ENCODE results near the gene RNF207. TPM values are rescaled to one million over a fixed set of nuclear protein-coding genes. Genes with fewer than 3 reads are reported as not detected.

RNF207 gene
- total RNA-seq, 1 donor from 2014 or later = 20.1 TPM

DNA sequence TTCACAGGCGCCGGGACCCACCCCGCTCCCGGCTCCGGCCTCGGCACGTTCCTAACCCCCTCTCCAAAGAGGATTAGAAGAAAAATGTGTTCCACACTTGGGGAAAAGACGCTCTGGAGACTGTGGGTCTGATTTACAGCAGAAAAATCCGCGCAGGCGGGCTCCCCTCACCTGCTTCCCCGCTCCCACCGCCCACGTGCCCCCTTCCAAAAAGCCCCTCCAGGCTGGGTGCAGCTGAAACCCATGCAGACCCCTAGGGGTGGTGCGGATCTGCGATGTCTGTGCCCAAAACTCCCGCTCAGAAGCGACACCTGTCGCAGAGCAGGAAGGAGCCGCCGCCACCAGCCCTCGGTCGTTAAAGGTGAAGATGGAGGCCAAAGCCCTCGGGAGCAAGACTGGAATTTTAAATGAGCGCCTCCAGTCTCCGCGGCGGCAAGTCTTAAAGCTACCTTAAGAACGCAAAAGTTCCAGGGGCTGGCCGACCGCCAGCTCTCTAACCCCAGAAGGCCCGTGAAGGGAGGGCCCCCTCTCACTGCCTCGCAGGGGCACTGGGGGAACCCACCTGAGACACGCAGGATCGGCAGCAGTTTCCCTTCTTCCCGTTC is 25.1 kb upstream of the RNF207 start:
- Histone ChIP-seq H3K36me3 (ENCODE audit: control insufficient read depth, insufficient read depth, low read length) (no peaks in the 10 kb centered on the region), H3K27me3 (ENCODE audit: control insufficient read depth, insufficient read depth, low read length) (peaks cover 48% of the 10 kb centered on the region), H3K4me3 (ENCODE audit: low read depth, low read length) (no peak overlapping the region)
- no peak for DNase-seq (ENCODE audit: low read depth)
- TF ChIP-seq, protein P1, sequence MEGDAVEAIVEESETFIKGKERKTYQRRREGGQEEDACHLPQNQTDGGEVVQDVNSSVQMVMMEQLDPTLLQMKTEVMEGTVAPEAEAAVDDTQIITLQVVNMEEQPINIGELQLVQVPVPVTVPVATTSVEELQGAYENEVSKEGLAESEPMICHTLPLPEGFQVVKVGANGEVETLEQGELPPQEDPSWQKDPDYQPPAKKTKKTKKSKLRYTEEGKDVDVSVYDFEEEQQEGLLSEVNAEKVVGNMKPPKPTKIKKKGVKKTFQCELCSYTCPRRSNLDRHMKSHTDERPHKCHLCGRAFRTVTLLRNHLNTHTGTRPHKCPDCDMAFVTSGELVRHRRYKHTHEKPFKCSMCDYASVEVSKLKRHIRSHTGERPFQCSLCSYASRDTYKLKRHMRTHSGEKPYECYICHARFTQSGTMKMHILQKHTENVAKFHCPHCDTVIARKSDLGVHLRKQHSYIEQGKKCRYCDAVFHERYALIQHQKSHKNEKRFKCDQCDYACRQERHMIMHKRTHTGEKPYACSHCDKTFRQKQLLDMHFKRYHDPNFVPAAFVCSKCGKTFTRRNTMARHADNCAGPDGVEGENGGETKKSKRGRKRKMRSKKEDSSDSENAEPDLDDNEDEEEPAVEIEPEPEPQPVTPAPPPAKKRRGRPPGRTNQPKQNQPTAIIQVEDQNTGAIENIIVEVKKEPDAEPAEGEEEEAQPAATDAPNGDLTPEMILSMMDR (IDR thresholded peaks at IDR 0.05; ENCODE audit: insufficient read depth, low read length, poor library complexity, severe bottlenecking) = no peak

DNA sequence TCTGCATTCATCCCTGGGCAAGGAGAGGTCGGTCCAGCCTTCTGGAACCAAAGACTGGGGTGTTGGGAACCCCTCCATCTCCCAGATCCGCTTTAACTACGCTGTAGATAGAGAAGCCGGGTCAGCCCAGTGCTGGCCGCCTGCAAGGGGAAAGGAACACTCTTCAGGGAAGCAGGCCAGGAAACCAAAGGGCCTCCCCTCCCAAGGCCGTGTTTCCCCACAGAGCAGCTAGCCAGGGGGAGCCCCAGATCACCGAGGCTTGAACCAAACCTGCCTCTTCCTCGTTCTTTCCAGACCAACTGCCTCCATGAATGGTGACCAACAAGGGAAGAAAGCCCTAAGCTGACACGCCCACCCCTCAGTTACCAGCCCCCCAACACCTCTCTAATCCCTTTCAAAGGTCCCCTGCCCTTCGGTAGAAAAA is 24.6 kb upstream of the RNF207 start:
- no peak overlapping the region for H3K4me3 ChIP-seq (ENCODE audit: low read depth, low read length)
- DNase-seq (ENCODE audit: low read depth) = no peak
- H3K27me3 ChIP-seq (ENCODE audit: control insufficient read depth, insufficient read depth, low read length) = peaks cover 45% of the 10 kb centered on the region
- TF ChIP-seq, protein P1 (IDR thresholded peaks at IDR 0.05; ENCODE audit: insufficient read depth, low read length, poor library complexity, severe bottlenecking) = no peak
- no peaks in the 10 kb centered on the region for H3K36me3 ChIP-seq (ENCODE audit: control insufficient read depth, insufficient read depth, low read length)

DNA sequence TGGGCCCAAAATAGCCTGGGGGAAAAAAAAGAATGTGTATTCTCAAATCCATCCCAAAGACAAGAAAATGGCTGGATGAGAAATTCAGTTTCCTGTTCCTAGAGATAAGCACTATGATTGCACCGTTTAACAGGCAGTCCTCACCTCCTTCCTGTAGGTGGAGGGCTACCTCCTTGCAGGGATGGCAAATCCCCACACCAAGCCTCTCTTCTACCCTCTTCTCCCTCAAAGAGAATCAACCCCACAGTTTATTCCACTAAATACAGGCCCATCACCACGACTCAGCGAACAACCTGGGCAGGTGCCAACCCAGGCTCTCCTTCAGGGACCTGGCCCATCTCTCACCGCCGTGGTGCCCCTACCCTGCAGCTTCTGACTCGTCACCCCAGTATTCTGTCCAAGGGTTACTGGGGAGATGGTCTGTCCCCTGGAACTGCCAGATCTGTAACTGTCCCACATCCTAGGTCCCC is 22.4 kb upstream of the RNF207 start:
- TF ChIP-seq, protein P1 (IDR thresholded peaks at IDR 0.05; ENCODE audit: insufficient read depth, low read length, poor library complexity, severe bottlenecking) = no peak
- DNase-seq (ENCODE audit: low read depth) = no peak
- Histone ChIP-seq H3K27me3 (ENCODE audit: control insufficient read depth, insufficient read depth, low read length) (peaks cover 24% of the 10 kb centered on the region), H3K4me3 (ENCODE audit: low read depth, low read length) (no peak overlapping the region), H3K36me3 (ENCODE audit: control insufficient read depth, insufficient read depth, low read length) (no peaks in the 10 kb centered on the region)

DNA sequence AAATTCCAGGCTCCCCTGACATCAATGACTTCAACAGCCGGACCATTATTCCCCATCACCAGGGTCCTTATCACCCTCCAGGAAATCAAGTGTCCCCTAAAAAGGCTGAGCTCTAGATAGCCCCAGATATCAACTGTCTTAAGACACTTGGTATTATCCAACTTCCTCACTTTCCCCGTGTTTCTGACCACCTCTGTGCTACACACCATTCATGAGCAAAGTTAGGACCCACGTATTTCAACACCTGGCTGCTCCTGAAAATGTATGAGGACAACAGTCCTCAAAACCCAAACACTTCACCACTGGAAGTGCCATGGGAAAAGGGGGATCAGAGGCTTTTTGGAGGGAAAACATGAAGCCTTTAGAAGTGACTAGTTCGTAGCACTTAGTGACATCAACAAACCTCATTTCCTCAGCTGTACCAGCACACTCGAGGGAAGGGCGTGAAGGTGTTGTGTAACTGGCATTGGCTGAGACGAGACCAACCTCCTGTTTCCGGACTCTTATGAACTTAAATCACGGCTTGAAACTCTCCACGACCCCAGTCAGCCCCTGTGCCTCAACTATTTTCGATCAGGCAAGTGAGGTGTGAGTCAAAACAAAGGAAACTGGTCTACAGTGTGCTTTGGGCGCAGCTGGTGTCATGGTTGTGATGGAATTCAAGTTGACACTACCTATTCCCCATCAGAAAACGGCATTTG is 21.7 kb upstream of the RNF207 start:
- TF ChIP-seq, protein P1 (IDR thresholded peaks at IDR 0.05; ENCODE audit: insufficient read depth, low read length, poor library complexity, severe bottlenecking) = no peak
- DNase-seq (ENCODE audit: low read depth) = no peak
- Histone ChIP-seq H3K36me3 (ENCODE audit: control insufficient read depth, insufficient read depth, low read length) (no peaks in the 10 kb centered on the region), H3K27me3 (ENCODE audit: control insufficient read depth, insufficient read depth, low read length) (peaks cover 17% of the 10 kb centered on the region), H3K4me3 (ENCODE audit: low read depth, low read length) (no peak overlapping the region)

DNA sequence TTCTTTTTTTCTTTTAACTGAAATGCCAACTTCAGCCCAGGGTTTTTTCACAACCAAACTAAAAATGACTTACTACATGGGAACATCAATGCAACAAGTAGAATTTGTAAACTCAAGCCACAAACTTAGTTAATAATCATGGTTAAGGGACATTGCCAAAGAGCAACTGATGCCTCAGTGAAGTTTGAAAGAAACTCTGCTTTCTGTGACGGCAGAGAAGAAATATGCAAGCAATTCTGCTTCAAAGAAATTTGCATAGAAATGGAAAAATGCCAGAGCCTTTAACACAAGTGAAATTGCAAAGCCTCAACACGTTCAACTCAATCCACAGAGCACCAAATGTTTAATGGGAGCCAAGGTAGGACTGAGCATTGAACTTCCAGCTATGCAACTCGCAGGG is 20.8 kb upstream of the RNF207 start:
- Histone ChIP-seq H3K4me3 (ENCODE audit: low read depth, low read length) (no peak overlapping the region), H3K27me3 (ENCODE audit: control insufficient read depth, insufficient read depth, low read length) (peaks cover 14% of the 10 kb centered on the region), H3K36me3 (ENCODE audit: control insufficient read depth, insufficient read depth, low read length) (no peaks in the 10 kb centered on the region)
- TF ChIP-seq, protein P1 (IDR thresholded peaks at IDR 0.05; ENCODE audit: insufficient read depth, low read length, poor library complexity, severe bottlenecking) = no peak
- no peak for DNase-seq (ENCODE audit: low read depth)

Measured in kidney epithelial cell (primary cell).